ENCODE results near the gene OPHN1.
"Not testable (repeated sequence)": the region's sequence is repeated elsewhere in the genome, so short reads cannot be mapped to it uniquely, and the experiment has no call there.

OPHN1 gene

GRCh38 chrX:68288127-68288526 is 145.2 kb downstream of the OPHN1 start:
- DNase-seq (ENCODE audit: low spot score), result no peak
- no peak for TF ChIP-seq CTCF (IDR thresholded peaks at IDR 0.05; ENCODE audit: extremely low read depth, missing control alignments)

- TF ChIP-seq CTCF (IDR thresholded peaks at IDR 0.05; ENCODE audit: extremely low read depth, missing control alignments), result no peak
- no peak for DNase-seq (ENCODE audit: low spot score)
Measured at GRCh38 chrX:68287419-68287818, 145.9 kb downstream of the OPHN1 start.

GRCh38 chrX:68286980-68287379 is 146.3 kb downstream of the OPHN1 start:
- no peak for DNase-seq (ENCODE audit: low spot score)
- TF ChIP-seq CTCF (IDR thresholded peaks at IDR 0.05; ENCODE audit: extremely low read depth, missing control alignments), result no peak

GRCh38 chrX:68286076-68286475 is 147.2 kb downstream of the OPHN1 start:
- no peak for TF ChIP-seq CTCF (IDR thresholded peaks at IDR 0.05; ENCODE audit: extremely low read depth, missing control alignments)
- no peak for DNase-seq (ENCODE audit: low spot score)

GRCh38 chrX:68284281-68284904 is 148.9 kb downstream of the OPHN1 start:
- DNase-seq (ENCODE audit: low spot score), result no peak
- TF ChIP-seq CTCF (IDR thresholded peaks at IDR 0.05; ENCODE audit: extremely low read depth, missing control alignments), result no peak

- DNase-seq (ENCODE audit: low spot score), result no peak
- no peak for TF ChIP-seq CTCF (IDR thresholded peaks at IDR 0.05; ENCODE audit: extremely low read depth, missing control alignments)
Measured at GRCh38 chrX:68273887-68274286, 159.4 kb downstream of the OPHN1 start.

- DNase-seq (ENCODE audit: low spot score), result not testable (repeated sequence)
Measured at GRCh38 chrX:68264793-68265192, 168.5 kb downstream of the OPHN1 start.

- DNase-seq (ENCODE audit: low spot score), result no peak
- no peak for TF ChIP-seq CTCF (IDR thresholded peaks at IDR 0.05; ENCODE audit: extremely low read depth, missing control alignments)
Measured at GRCh38 chrX:68261060-68261672, 172.1 kb downstream of the OPHN1 start.

Data from GM20000 (cell line).